Adipose tissue (tissue), 3 donors: ENCODE data around the gene ANKRD52. TPM values are rescaled to one million over a fixed set of nuclear protein-coding genes. Genes with fewer than 3 reads are reported as not detected.

Source experiments
- H3K27ac ChIP-seq: one replicate; pipeline ENCODE4 v1.5.1; 2013; ENCODE audit warnings: low read depth, low read length
- WGBS, 3 donors: extraction: QIAGEN DNeasy Blood & Tissue Kit; methylation state at CpG; one replicate each; pipeline ENCODE4 v1.1.7; 2013; 5-methylcytosine and 5-hydroxymethylcytosine counted together
- polyA plus RNA-seq, 3 donors: library from polyadenylated mRNA; stranded (reverse); fragments of 200-250 nt; gene quantifications; one replicate each; pipeline ENCODE4 v1.2.3, GENCODE V29; 2013
- donor health status: healthy with polysubstance abuse.
- donor health status: Bipolar disorder and iron deficiency.
- donor health status: healthy.

The ANKRD52 gene
- polyA plus RNA-seq, 3 donors: 5.6 to 9.9 (median 9.7) TPM

DNA sequence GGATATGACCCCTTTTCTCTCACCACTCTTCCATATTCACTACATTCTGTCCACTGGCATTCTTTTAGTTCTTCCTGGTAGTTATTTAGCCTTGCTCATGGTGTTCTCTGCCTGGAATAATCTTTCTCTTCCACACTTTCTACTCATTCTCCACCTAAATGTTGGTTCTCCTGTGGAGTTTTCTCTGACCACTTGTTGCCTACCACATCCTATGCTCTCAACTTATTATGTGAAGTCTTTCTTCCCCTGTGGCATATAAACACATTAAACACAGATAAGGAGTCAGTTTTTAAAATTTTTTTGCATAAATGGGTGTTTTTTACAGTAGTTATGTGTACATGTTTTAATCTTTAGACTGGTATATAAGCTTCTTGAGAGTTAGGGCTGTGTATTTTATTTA is 65.6 kb downstream of the ANKRD52 start:
- no peak overlapping the region for H3K27ac ChIP-seq

DNA sequence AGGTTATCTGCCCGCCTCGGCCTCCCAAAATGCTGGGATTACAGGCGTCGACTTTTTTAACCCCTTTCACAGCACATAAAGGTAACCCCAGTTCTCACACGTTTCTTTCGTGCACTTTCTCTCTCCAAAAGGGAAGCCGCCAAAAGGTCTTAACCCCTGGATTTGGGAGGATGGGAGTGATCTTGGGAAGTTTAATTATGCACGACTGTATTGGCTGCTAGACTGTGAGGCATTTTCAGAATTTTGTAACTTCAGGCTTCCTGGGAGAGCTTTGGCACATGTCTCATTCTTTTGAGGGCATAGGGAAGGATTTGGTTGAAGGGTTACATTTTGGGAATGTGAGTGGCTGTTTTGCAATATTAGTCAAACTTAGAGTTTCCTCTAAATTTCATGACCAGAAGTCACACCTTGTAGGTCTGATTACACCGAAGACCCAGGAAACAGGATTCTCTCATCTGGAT is 67.5 kb downstream of the ANKRD52 start:
- H3K27ac ChIP-seq: no peak overlapping the region
- 19 to 22% (median 20%) methylated on average over 9 of the region's 9 CpGs for WGBS, 3 donors

DNA sequence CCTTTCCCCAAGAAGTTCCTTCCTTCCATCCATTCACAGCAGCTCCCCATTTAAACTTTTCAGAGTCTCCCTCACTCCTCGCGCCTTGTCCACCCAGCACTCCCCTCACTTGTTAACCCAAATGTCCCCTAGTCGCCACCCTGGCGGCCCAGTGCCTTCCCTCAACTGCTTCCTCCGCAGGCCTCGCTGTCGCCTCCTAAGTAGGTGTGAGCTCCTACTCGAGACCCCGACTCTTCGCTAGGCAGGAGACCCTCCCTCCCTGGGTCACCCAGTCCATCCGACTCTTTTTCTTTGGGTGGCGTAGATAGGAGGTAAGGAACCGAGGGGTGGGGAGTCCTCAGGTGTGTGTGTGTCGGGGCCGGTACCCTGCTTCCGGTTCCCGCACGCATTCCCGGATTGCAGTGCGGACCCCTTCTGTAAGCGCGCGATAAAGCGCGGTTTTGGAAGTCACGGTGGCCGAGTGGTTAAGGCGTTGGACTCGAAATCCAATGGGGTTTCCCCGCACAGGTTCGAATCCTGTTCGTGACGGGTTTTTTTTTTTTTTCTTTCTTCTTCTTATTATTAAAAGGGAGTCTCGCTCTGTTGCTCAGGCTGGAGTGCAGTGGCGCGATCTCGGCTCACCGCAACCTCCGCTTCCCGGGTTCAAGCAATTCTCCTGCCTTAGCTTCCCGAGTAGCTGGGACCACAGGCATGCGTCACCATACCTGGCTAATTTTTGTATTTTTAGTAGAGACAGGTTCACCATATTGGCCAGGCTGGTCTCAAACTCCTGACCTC is 68.1 kb downstream of the ANKRD52 start:
- peak overlapping the region; percentile 21 for H3K27ac ChIP-seq
- 1% methylated on average over 42 of the region's 42 CpGs for WGBS, 3 donors

DNA sequence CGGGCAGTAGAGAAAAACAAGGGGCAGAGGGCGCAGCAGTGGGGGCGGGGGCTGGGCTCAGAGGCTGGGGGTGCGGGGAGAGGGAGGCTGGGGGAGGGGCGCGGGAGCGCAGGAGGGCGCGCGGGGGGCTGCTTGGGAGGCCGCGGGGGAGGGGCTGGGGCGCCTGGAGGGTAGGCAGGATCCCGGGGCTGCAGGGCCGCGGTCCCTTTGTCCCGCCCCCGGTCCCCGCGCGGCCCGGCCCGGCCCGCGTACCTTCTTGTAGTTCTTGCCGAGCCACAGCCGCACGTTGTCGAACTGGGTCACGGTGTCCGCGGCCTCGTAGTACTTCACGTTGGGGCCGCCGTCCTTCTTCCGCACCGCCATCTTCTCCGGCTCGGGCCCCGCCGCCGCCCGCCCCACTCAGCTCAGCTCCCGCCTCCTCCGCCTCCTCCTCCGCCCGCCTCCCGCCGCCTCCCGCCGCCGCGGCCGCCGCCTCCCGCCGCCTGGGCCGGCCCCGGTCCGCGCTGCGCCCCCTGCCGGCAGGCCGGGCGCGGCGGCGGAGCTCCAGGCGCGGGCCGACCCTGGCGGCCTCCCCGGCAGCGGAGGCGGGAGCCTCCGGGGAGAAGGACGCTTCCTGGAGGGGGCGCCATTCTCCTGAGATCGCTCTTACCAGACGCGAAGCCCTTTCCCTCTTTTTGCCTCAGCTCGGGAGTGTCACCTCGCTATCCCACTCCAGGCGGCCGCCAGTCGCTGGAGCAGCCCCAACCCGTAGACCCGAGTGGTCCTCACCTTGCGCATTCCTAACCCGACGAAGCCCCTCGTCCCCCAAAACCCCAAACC is 68.9 kb downstream of the ANKRD52 start, which contains the start of gene SMARCC2:
Gene SMARCC2, minus strand, starts transcription at position 385 of the 819 bp plus-strand sequence. Its CDS starts 22 bp downstream, at position 363.
- 1% methylated on average over 50 to 85 of the region's 93 CpGs for WGBS, 3 donors
- H3K27ac ChIP-seq: peak within 1 kb of the TSS; percentile 68

DNA sequence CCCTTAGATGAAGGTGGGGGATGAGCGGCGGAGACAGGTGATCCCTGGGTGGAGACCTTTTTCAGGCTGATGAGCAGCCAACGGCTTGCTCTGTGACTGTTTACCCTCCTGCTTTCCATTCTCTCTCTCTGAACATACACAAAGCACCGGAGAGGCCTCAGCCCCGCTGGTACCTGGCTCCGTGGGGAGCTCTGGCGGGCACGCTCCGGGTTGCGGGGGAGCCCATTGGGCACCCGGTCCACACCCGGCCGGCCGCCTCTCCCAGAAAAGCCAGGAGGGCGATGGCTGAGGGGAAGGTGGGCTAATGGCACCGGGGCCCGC is 69.4 kb downstream of the ANKRD52 start:
- H3K27ac ChIP-seq: no peak overlapping the region
- 1 to 2% (median 1%) methylated on average over 9 to 17 of the region's 17 CpGs for WGBS, 3 donors

DNA sequence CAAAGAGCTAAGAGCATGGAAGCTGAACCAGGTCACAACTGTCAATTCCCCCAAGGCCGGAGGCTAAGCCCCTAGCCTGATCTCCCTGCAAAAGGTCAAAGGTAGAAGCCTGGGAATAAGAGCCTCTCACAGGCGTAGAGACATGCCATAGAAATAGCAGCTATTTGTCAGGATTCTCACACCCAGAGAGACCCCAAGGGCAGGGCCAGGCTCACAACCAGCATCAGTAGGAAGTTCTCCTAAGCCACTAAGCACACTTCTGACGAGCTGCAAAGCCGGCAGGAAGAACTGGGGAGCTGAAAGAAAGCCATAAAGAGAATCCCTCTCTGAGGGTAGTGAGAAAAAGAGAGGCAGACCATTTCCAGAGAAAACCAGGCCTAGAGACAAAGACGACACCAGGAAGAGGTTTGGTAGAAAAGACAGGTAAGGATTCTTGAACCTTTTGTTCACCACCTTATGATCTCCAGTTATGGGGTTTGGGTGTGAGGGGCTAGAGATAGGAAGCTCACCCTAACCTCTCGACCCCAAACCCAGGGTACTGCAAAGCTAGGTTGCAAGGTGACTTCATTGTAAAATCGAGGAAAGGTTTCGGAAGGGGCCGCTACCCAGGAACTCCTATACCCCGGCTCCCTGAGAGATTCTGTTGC is 69.9 kb downstream of the ANKRD52 start:
- H3K27ac ChIP-seq: no peak overlapping the region
- WGBS, 3 donors: 7 to 11% (median 9%) methylated on average over 10 of the region's 10 CpGs

Other genes with a start within 250 kb of the ANKRD52 start
- 1 to 10 TPM; 1.5 to 4.9 (median 4.8) TPM for gene IKZF4, start 237.3 kb downstream of the ANKRD52 start, polyA plus RNA-seq
- gene RPS26, start 216.5 kb downstream of the ANKRD52 start, polyA plus RNA-seq: 1,000 to 10,000 TPM; 1,111 to 1,459 (median 1,152) TPM
- 10 to 100 TPM in 1 of 3 donors, 1 to 10 TPM in 2; 2.0 to 28.8 (median 4.5) TPM for gene ERBB3, start 178.2 kb downstream of the ANKRD52 start, polyA plus RNA-seq
- 100 to 1,000 TPM in 1 of 3 donors, 10 to 100 TPM in 2; 75.9 to 138 (median 83.2) TPM for gene PA2G4, start 153.8 kb downstream of the ANKRD52 start, polyA plus RNA-seq
- gene RPL41, start 141.8 kb downstream of the ANKRD52 start, polyA plus RNA-seq: 1,000 to 10,000 TPM; 6,348 to 7,135 (median 6,380) TPM
- gene ZC3H10, start 140.1 kb downstream of the ANKRD52 start, polyA plus RNA-seq: 1 to 10 TPM; 1.6 to 2.4 (median 1.9) TPM
- 100 to 1,000 TPM in 1 of 3 donors, 10 to 100 TPM in 2; 61.4 to 304 (median 94.5) TPM for gene ESYT1, start 130.1 kb downstream of the ANKRD52 start, polyA plus RNA-seq
- gene MYL6B, start 105.8 kb downstream of the ANKRD52 start, polyA plus RNA-seq: 10 to 100 TPM; 15.5 to 88.5 (median 48.0) TPM
- 1,000 to 10,000 TPM; 1,303 to 4,064 (median 3,695) TPM for gene MYL6, start 100.0 kb downstream of the ANKRD52 start, polyA plus RNA-seq
- 10 to 100 TPM; 21.4 to 53.8 (median 48.7) TPM for gene SMARCC2, start 68.9 kb downstream of the ANKRD52 start, polyA plus RNA-seq
- 10 to 100 TPM; 15.3 to 51.7 (median 26.7) TPM for gene RNF41, start 36.5 kb downstream of the ANKRD52 start, polyA plus RNA-seq
- gene NABP2, start 34.0 kb downstream of the ANKRD52 start, polyA plus RNA-seq: 10 to 100 TPM; 20.9 to 22.3 (median 21.3) TPM
- 100 to 1,000 TPM in 1 of 3 donors, 1 to 10 TPM in 1, under 1 TPM in 1; 0.31 to 209 (median 1.0) TPM for gene SLC39A5, start 28.3 kb downstream of the ANKRD52 start, polyA plus RNA-seq
- gene COQ10A, start 8.6 kb upstream of the ANKRD52 start, polyA plus RNA-seq: 10 to 100 TPM in 2 of 3 donors, 1 to 10 TPM in 1; 8.5 to 11.6 (median 11.1) TPM
- 100 to 1,000 TPM in 1 of 3 donors, 10 to 100 TPM in 2; 82.8 to 289 (median 83.0) TPM for gene CS, start 41.9 kb upstream of the ANKRD52 start, polyA plus RNA-seq
- gene CNPY2, start 57.6 kb upstream of the ANKRD52 start, polyA plus RNA-seq: 10 to 100 TPM; 86.3 to 99.0 (median 95.9) TPM
- gene PAN2, start 75.6 kb upstream of the ANKRD52 start, polyA plus RNA-seq: 10 to 100 TPM; 16.8 to 33.7 (median 29.8) TPM
- 1 to 10 TPM in 1 of 3 donors, under 1 TPM in 1, not detected in 1; 0.62 to 3.1 TPM for gene IL23A, start 80.5 kb upstream of the ANKRD52 start, polyA plus RNA-seq
- gene STAT2, start 101.7 kb upstream of the ANKRD52 start, polyA plus RNA-seq: 10 to 100 TPM; 32.5 to 58.4 (median 56.5) TPM
- under 1 TPM in 1 of 3 donors, not detected in 2; 0.03 TPM for gene APOF, start 104.5 kb upstream of the ANKRD52 start, polyA plus RNA-seq
- 1 to 10 TPM; 3.9 to 5.0 (median 4.7) TPM for gene TIMELESS, start 191.0 kb upstream of the ANKRD52 start, polyA plus RNA-seq
- gene MIP, start 196.3 kb upstream of the ANKRD52 start, polyA plus RNA-seq: under 1 TPM in 1 of 3 donors, not detected in 2; 0.16 TPM
- gene SPRYD4, start 210.2 kb upstream of the ANKRD52 start, polyA plus RNA-seq: 1 to 10 TPM; 2.0 to 2.5 (median 2.3) TPM
- gene GLS2, start 229.8 kb upstream of the ANKRD52 start, polyA plus RNA-seq: 10 to 100 TPM in 1 of 3 donors, under 1 TPM in 2; 0.34 to 61.5 (median 0.71) TPM